GM19238 (cell line): ENCODE measurements around the gene COL4A4.
"Not testable (repeated sequence)": the region's sequence is repeated elsewhere in the genome, so short reads cannot be mapped to it uniquely, and the experiment has no call there.

Experiments
- DNase-seq: peaks from one replicate; pipeline ENCODE4 v3.0.0; 2011; ENCODE audit warnings: low spot score; ENCODE audit not compliant: insufficient read length

Gene COL4A4

GRCh38 chr2:227163998-227164762, at the start of gene COL4A4, which contains the start of gene COL4A3:
TSS of gene COL4A4 (minus strand) at chr2:227164205. CDS start at chr2:227147483, 16,722 bp downstream.
TSS of gene COL4A3 (plus strand) at chr2:227164624. CDS start at chr2:227164727, 103 bp downstream.
- DNase-seq, result no peak

GRCh38 chr2:227207573-227207972, 43.6 kb upstream of the COL4A4 start:
- no peak for DNase-seq

- DNase-seq, result no peak
These were observed 42.4 kb upstream of the COL4A4 start for GRCh38 chr2:227206406-227206805.

GRCh38 chr2:227205701-227206100, 41.7 kb upstream of the COL4A4 start:
- no peak for DNase-seq

- DNase-seq, result no peak
These were observed 40.4 kb upstream of the COL4A4 start for GRCh38 chr2:227204452-227204851.

- DNase-seq, result no peak
These were observed 37.8 kb upstream of the COL4A4 start for GRCh38 chr2:227201771-227202170.

- no peak for DNase-seq
These were observed 34.9 kb upstream of the COL4A4 start for GRCh38 chr2:227198866-227199265.

- no peak for DNase-seq
These were observed 30.2 kb upstream of the COL4A4 start for GRCh38 chr2:227194219-227194618.

GRCh38 chr2:227192491-227192890, 28.5 kb upstream of the COL4A4 start:
- no peak for DNase-seq

GRCh38 chr2:227191367-227191766, 27.4 kb upstream of the COL4A4 start:
- DNase-seq, result no peak

- DNase-seq, result no peak
These were observed 24.3 kb upstream of the COL4A4 start for GRCh38 chr2:227188292-227188691.

- no peak for DNase-seq
These were observed 22.7 kb upstream of the COL4A4 start for GRCh38 chr2:227186751-227187150.

- no peak for DNase-seq
These were observed 21.7 kb upstream of the COL4A4 start for GRCh38 chr2:227185615-227186232.

GRCh38 chr2:227183657-227184367, 19.8 kb upstream of the COL4A4 start:
- no peak for DNase-seq

- no peak for DNase-seq
These were observed 18.8 kb upstream of the COL4A4 start for GRCh38 chr2:227182765-227183164.

GRCh38 chr2:227180770-227181169, 16.8 kb upstream of the COL4A4 start:
- no peak for DNase-seq

- DNase-seq, result no peak
These were observed 16.1 kb upstream of the COL4A4 start for GRCh38 chr2:227179988-227180685.

- DNase-seq, result no peak
These were observed 13.8 kb upstream of the COL4A4 start for GRCh38 chr2:227177592-227178336.

- not testable (repeated sequence) for DNase-seq
These were observed 7.8 kb upstream of the COL4A4 start for GRCh38 chr2:227171779-227172178.

- no peak for DNase-seq
These were observed 822 bp upstream of the COL4A4 start for GRCh38 chr2:227164763-227165291.
